ENCODE data around the gene HPN.
"Not testable (repeated sequence)": the region's sequence is repeated elsewhere in the genome, so short reads cannot be mapped to it uniquely, and the experiment has no call there.

GRCh38 chr19:34992582-34992981 is 48.9 kb upstream of the HPN start:
- TF ChIP-seq CTCF (conservative IDR thresholded peaks at IDR 0.05); ZFX (IDR thresholded peaks at IDR 0.05): not testable (repeated sequence)

Data from C4-2B (cell line).